Astrocyte (in vitro differentiated cells and primary cell): ENCODE data around the gene TNFRSF19.

ENCODE experiments used
- CTCF ChIP-seq: IDR thresholded peaks from 2 replicates; pipeline ENCODE4 v1.5.1; 2011; ENCODE audit warnings: low read depth, mild to moderate bottlenecking, inconsistent platforms, low read length, moderate library complexity; ENCODE audit not compliant: insufficient read depth
- EZH2 ChIP-seq: IDR thresholded peaks from 2 replicates; pipeline ENCODE4 v1.6.1; 2012; ENCODE audit warnings: mild to moderate bottlenecking, low read length, inconsistent platforms; ENCODE audit not compliant: insufficient read depth

GRCh38 chr13:23674795-23675640 is 104.8 kb downstream of the TNFRSF19 start:
- TF ChIP-seq CTCF (no peak), EZH2 (no peak)
